H1 (cell line): ENCODE measurements around the gene RAB3GAP2. TPM values are rescaled to one million over a fixed set of nuclear protein-coding genes. Genes with fewer than 3 reads are reported as not detected.

Source experiments
- CTCF ChIA-PET: fragments of 300-600 bp; sonication (Branson Sonifier 250); formaldehyde crosslinking; loops from one replicate; lab custom pipeline; 2021; ENCODE audit not compliant: partially characterized antibody; lab: Charles Lee
- POLR2A ChIA-PET: fragments of 300-600 bp; sonication (Branson Sonifier 250); formaldehyde crosslinking; loops from one replicate; lab custom pipeline; 2021; ENCODE audit warnings: inconsistent platforms; ENCODE audit not compliant: partially characterized antibody; lab: Charles Lee
- DNase-seq, 2 experiments: peaks; one replicate each; pipeline versions ENCODE4 v3.0.0 to v3.0.0-alpha.2; 2010 to 2022; ENCODE audit warnings: low spot score in 2 of 2, low read depth in 1 of 2, mixed read lengths in 1 of 2
- FAIRE-seq: peaks from 2 replicates; lab custom pipeline; 2011; peaks lifted over from hg19 to GRCh38; lab: Jason Lieb, UNC
- H2AFZ ChIP-seq: 2 replicates; pipeline ENCODE4 v1.8.1; 2012; ENCODE audit warnings: low read length, inconsistent platforms
- H2AK5ac ChIP-seq: 2 replicates; pipeline ENCODE4 v1.6.1; 2013; ENCODE audit warnings: low read depth, low read length
- H2BK120ac ChIP-seq: replicated peaks from 2 replicates; pipeline ENCODE3; 2013; ENCODE audit warnings: low read depth, low read length, inconsistent platforms
- H2BK12ac ChIP-seq: 2 replicates; pipeline ENCODE4 v1.6.1; 2013; ENCODE audit warnings: low read depth, low read length
- H2BK15ac ChIP-seq: 2 replicates; pipeline ENCODE4 v1.6.1; 2013; ENCODE audit warnings: low read length
- H2BK20ac ChIP-seq: 2 replicates; pipeline ENCODE4 v1.6.1; 2013; ENCODE audit warnings: low read length
- H2BK5ac ChIP-seq: 2 replicates; pipeline ENCODE4 v1.6.1; 2013; ENCODE audit warnings: low read depth, low read length
- H3K14ac ChIP-seq: 2 replicates; pipeline ENCODE4 v1.6.1; 2013; ENCODE audit warnings: inconsistent platforms; ENCODE audit not compliant: insufficient read length
- H3K18ac ChIP-seq: 2 replicates; pipeline ENCODE4 v1.6.1; 2013; ENCODE audit warnings: low read length; ENCODE audit errors: extremely low read depth
- H3K23ac ChIP-seq: 2 replicates; pipeline ENCODE4 v1.6.1; 2013; ENCODE audit warnings: inconsistent platforms; ENCODE audit not compliant: insufficient read length
- H3K23me2 ChIP-seq: 2 replicates; pipeline ENCODE4 v1.6.1; 2013; ENCODE audit warnings: low read depth, low read length
- H3K27ac ChIP-seq: 2 replicates; pipeline ENCODE4 v1.6.1; 2011; ENCODE audit warnings: low read depth, low read length, inconsistent platforms
- H3K27me3 ChIP-seq, 4 experiments: replicated peaks in 1 of 4; 1 replicate in 1 of 4; 2 replicates in 3 of 4; pipeline versions ENCODE4 v1.6.1 to v1.8.1; 2011 to 2013; ENCODE audit warnings: low read length in 3 of 4, mild to moderate bottlenecking in 3 of 4, inconsistent platforms in 2 of 4, mixed read lengths in 2 of 4, moderate library complexity in 1 of 4; ENCODE audit not compliant: control insufficient read depth in 3 of 4, insufficient read depth in 3 of 4; ENCODE audit errors: extremely low read depth in 1 of 4
- H3K36me3 ChIP-seq, 4 experiments: 2 replicates each; pipeline versions ENCODE4 v1.6.1 to v1.8.1; 2011 to 2013; ENCODE audit warnings: mild to moderate bottlenecking in 4 of 4, low read length in 3 of 4, moderate library complexity in 2 of 4, control low read depth in 1 of 4, inconsistent platforms in 1 of 4; ENCODE audit not compliant: insufficient read depth in 4 of 4, control insufficient read depth in 2 of 4
- H3K4ac ChIP-seq: replicated peaks from 2 replicates; pipeline ENCODE3; 2013; ENCODE audit warnings: low read length, low read depth, mixed read lengths, inconsistent platforms; ENCODE audit not compliant: insufficient read length
- H3K4me1 ChIP-seq, 4 experiments: replicated peaks in 1 of 4; 1 replicate in 1 of 4; 2 replicates in 3 of 4; pipeline versions ENCODE4 v1.6.1 to v1.8.1; 2011 to 2013; ENCODE audit warnings: low read length in 3 of 4, inconsistent platforms in 2 of 4, mixed read lengths in 1 of 4; ENCODE audit not compliant: insufficient read depth in 4 of 4, control insufficient read depth in 3 of 4
- H3K4me2 ChIP-seq, 2 experiments: 2 replicates each; pipeline versions ENCODE4 v1.6.1 to v1.8.1; 2011 to 2013; ENCODE audit warnings: low read depth in 2 of 2, low read length in 2 of 2, control low read depth in 1 of 2, inconsistent platforms in 1 of 2, mild to moderate bottlenecking in 1 of 2; ENCODE audit not compliant: insufficient read depth in 1 of 2
- H3K4me3 ChIP-seq, 4 experiments: fragments of 200-600, 300-600 bp in 1 of 4; sonication (generic), shearing (Covaris generic), sonication (Bioruptor Twin) in 1 of 4; 2 replicates each; pipeline versions ENCODE4 v1.5.1 to v1.8.1; 2011 to 2016; ENCODE audit warnings: low read length in 4 of 4, low read depth in 3 of 4, control low read depth in 2 of 4, inconsistent platforms in 2 of 4, mild to moderate bottlenecking in 2 of 4, mixed read lengths in 1 of 4, moderate library complexity in 1 of 4; ENCODE audit not compliant: insufficient read depth in 2 of 4; ENCODE audit errors: extremely low read depth in 1 of 4
- H3K56ac ChIP-seq: replicated peaks from 2 replicates; pipeline ENCODE3; 2013; ENCODE audit warnings: low read depth, mild to moderate bottlenecking, mixed read lengths, low read length, inconsistent platforms; ENCODE audit not compliant: insufficient read length
- H3K79me1 ChIP-seq: 2 replicates; pipeline ENCODE4 v1.6.1; 2013; ENCODE audit warnings: low read depth, low read length, control low read depth
- H3K79me2 ChIP-seq, 2 experiments: 2 replicates each; pipeline versions ENCODE4 v1.6.1 to v1.8.1; 2012 to 2013; ENCODE audit warnings: low read length in 2 of 2, mild to moderate bottlenecking in 2 of 2, inconsistent platforms in 1 of 2; ENCODE audit not compliant: insufficient read depth in 2 of 2, control insufficient read depth in 1 of 2
- H3K9ac ChIP-seq, 4 experiments: replicated peaks in 1 of 4; 1 replicate in 1 of 4; 2 replicates in 3 of 4; pipeline versions ENCODE4 v1.6.1 to v1.8.1; 2011 to 2013; ENCODE audit warnings: low read depth in 3 of 4, low read length in 3 of 4, control low read depth in 2 of 4, mild to moderate bottlenecking in 2 of 4, moderate library complexity in 2 of 4, inconsistent platforms in 1 of 4; ENCODE audit errors: extremely low read depth in 1 of 4
- H3K9me3 ChIP-seq, 2 experiments: 2 replicates each; pipeline versions ENCODE4 v1.6.1 to v1.8.1; 2012 to 2013; ENCODE audit warnings: mild to moderate bottlenecking in 2 of 2, moderate library complexity in 2 of 2, control low read depth in 1 of 2, inconsistent platforms in 1 of 2, low read depth in 1 of 2, low read length in 1 of 2, mixed read lengths in 1 of 2; ENCODE audit not compliant: insufficient read depth in 2 of 2
- H4K20me1 ChIP-seq, 2 experiments: replicated peaks in 1 of 2; 2 replicates each; pipeline versions ENCODE3 to v1.8.1; 2011 to 2013; ENCODE audit warnings: inconsistent platforms in 2 of 2, low read length in 2 of 2, mild to moderate bottlenecking in 1 of 2; ENCODE audit not compliant: insufficient read depth in 2 of 2, control insufficient read depth in 1 of 2
- H4K5ac ChIP-seq: 2 replicates; pipeline ENCODE4 v1.6.1; 2013; ENCODE audit warnings: low read length, low read depth, mixed read lengths, inconsistent platforms; ENCODE audit not compliant: insufficient read length
- H4K8ac ChIP-seq: 2 replicates; pipeline ENCODE4 v1.8.0; 2013; ENCODE audit warnings: mild to moderate bottlenecking, moderate library complexity, low read length, inconsistent platforms; ENCODE audit not compliant: insufficient read depth; ENCODE audit errors: extremely low read depth
- H4K91ac ChIP-seq: replicated peaks from 2 replicates; pipeline ENCODE3; 2013; ENCODE audit warnings: low read length, mixed read lengths, inconsistent platforms; ENCODE audit not compliant: insufficient read length
- BACH1 ChIP-seq: IDR thresholded peaks from 2 replicates; pipeline ENCODE4 v1.6.1; 2012; ENCODE audit warnings: low read length, improper control_type of control experiment
- CBX5 ChIP-seq: fragments of 300-800, 300-1000 bp; sonication (generic); IDR thresholded peaks from 2 replicates; pipeline ENCODE4 v1.7.1; 2016; ENCODE audit warnings: antibody characterized with exemption, low read length, low read depth
- CEBPB ChIP-seq: IDR thresholded peaks from 2 replicates; pipeline ENCODE4 v1.6.1; 2012; ENCODE audit warnings: low read depth, low read length
- EGR1 ChIP-seq: IDR thresholded peaks from 2 replicates; pipeline ENCODE4 v1.6.1; 2011; ENCODE audit warnings: low read depth, low read length, borderline replicate concordance
- EZH2 ChIP-seq: fragments of 200-600 bp; sonication (generic); IDR thresholded peaks from 2 replicates; pipeline ENCODE4 v1.7.1; 2012; ENCODE audit warnings: low read depth, mild to moderate bottlenecking, moderate library complexity, low read length, inconsistent platforms; ENCODE audit not compliant: severe bottlenecking
- JUN ChIP-seq: IDR thresholded peaks from 2 replicates; pipeline ENCODE4 v1.6.1; 2011; ENCODE audit warnings: low read depth, mild to moderate bottlenecking, improper control_type of control experiment, low read length
- PHF8 ChIP-seq: fragments of 200-600 bp; sonication (generic); conservative IDR thresholded peaks from 2 replicates; pipeline ENCODE4 v1.7.1; 2012; ENCODE audit warnings: low read depth, mild to moderate bottlenecking, inconsistent platforms, low read length, moderate library complexity
- POLR2AphosphoS5 ChIP-seq: IDR thresholded peaks from 2 replicates; pipeline ENCODE4 v1.6.1; 2011; ENCODE audit warnings: low read depth, low read length
- SIN3A ChIP-seq, 2 experiments: IDR thresholded peaks in 1 of 2; conservative IDR thresholded peaks in 1 of 2; 2 replicates each; pipeline ENCODE4 v1.6.1; 2011 to 2012; ENCODE audit warnings: low read length in 2 of 2, improper control_type of control experiment in 1 of 2, low read depth in 1 of 2, mild to moderate bottlenecking in 1 of 2
- SRF ChIP-seq: IDR thresholded peaks from 2 replicates; pipeline ENCODE4 v1.6.1; 2011; ENCODE audit warnings: mild to moderate bottlenecking, low read depth, low read length, moderate library complexity
- TEAD4 ChIP-seq: IDR thresholded peaks from 2 replicates; pipeline ENCODE4 v1.6.1; 2012; ENCODE audit warnings: low read depth, low read length, inconsistent platforms, mixed read lengths
- WGBS, 2 experiments: shearing (Covaris generic) in 1 of 2; methylation state at CpG; one replicate each; pipeline versions ENCODE4 v1.1.6 to v1.1.7; 2013 to 2015; ENCODE audit warnings: low lambda C conversion rate in 2 of 2, mixed read lengths in 2 of 2, inconsistent platforms in 1 of 2, low coverage in 1 of 2, missing lambda C conversion rate in 1 of 2; ENCODE audit not compliant: insufficient replicate concordance in 2 of 2, insufficient coverage in 1 of 2, insufficient read length in 1 of 2; ENCODE audit errors: extremely low coverage in 1 of 2, missing lambda C conversion rate in 1 of 2; 5-methylcytosine and 5-hydroxymethylcytosine counted together
- polyA plus RNA-seq, 7 experiments: library from polyadenylated mRNA; depleted of rRNA in 3 of 7; stranded (reverse) in 5 of 7; unstranded in 2 of 7; fragments of >200 nt in 5 of 7; fragments of 200-250 nt in 2 of 7; gene quantifications; 1 replicate in 5 of 7; 2 replicates in 1 of 7; 4 replicates in 1 of 7; pipeline versions ENCODE4 v1.2.1 to v1.2.3, GENCODE V29; 2011 to 2013; ENCODE audit warnings: missing spikeins in 2 of 7, mixed read lengths in 2 of 7
- total RNA-seq: library from RNA; stranded (reverse); fragmentation: NEBNext Ultra II Directional; extraction: Animal tissue kit (Norgen Biotek cat#: 25700); gene quantifications from 2 replicates; pipeline ENCODE4 v1.2.1, GENCODE V29; 2021

Gene RAB3GAP2
- total and polyA plus RNA-seq, 2 of the 8 experiments (the other 6 are each of a cell fraction or from before 2014, with no cell fraction given): 19.7 to 52.7 TPM

- 90% methylated on average over 2 of the region's 2 CpGs; no CpG with 5 or more reads in 1 of the 2 experiments for WGBS, 2 experiments
- H4K8ac ChIP-seq: no peak overlapping the region
- no peaks in the 10 kb centered on the region for H4K20me1 ChIP-seq
- H3K4me3 ChIP-seq: no peak overlapping the region
- no peak overlapping the region for H4K5ac ChIP-seq
- H4K91ac ChIP-seq: no peak overlapping the region
- no peak overlapping the region for H2AFZ ChIP-seq
- no peak overlapping the region for H3K23ac ChIP-seq
- H3K23me2 ChIP-seq: no peaks in the 10 kb centered on the region
- no peaks in the 10 kb centered on the region for H3K36me3 ChIP-seq
- no peak overlapping the region for H3K9ac ChIP-seq
- no peak overlapping the region for H3K18ac ChIP-seq
- H3K79me2 ChIP-seq: no peaks in the 10 kb centered on the region
- H2BK5ac ChIP-seq: no peak overlapping the region
- no peak overlapping the region for H2AK5ac ChIP-seq
- ChIA-PET POLR2A (no interaction called here), CTCF (interaction anchor here (0.5 to 1.9 kb wide), 4 partner anchors 23 to 104 kb away, joined by 3 to 6 read pairs (median 4); no protein-coding TSS in a partner anchor)
- DNase-seq (no peak), FAIRE-seq (no peak)
- H3K4me1 ChIP-seq: peaks cover 0 to 3% (median 0%) of the 10 kb centered on the region in 4 experiments; a peak in 1 of 7 replicates
- no peaks in the 10 kb centered on the region; a peak in 1 of 7 replicates for H3K27me3 ChIP-seq
- no peaks in the 10 kb centered on the region for H3K9me3 ChIP-seq
- H3K27ac ChIP-seq: no peak overlapping the region
- H2BK20ac ChIP-seq: no peak overlapping the region
- H3K79me1 ChIP-seq: no peaks in the 10 kb centered on the region
- no peak overlapping the region for H3K4ac ChIP-seq
- H3K14ac ChIP-seq: no peak overlapping the region
- no peak overlapping the region for H2BK12ac ChIP-seq
- H2BK120ac ChIP-seq: no peak overlapping the region
- H3K56ac ChIP-seq: no peak overlapping the region
- H3K4me2 ChIP-seq: no peak overlapping the region
- H2BK15ac ChIP-seq: no peak overlapping the region
- TF ChIP-seq JUN (no peak), SRF (no peak), POLR2AphosphoS5 (no peak), BACH1 (no peak), CEBPB (no peak), EZH2 (no peak), SIN3A (conservative IDR thresholded peaks at IDR 0.05 in 1 of 2, IDR thresholded peaks at IDR 0.05 in 1 of 2; ENCODE audit: low read depth in 1 of 2, low read length in 2 of 2) (no peak), PHF8 (no peak), EGR1 (no peak), TEAD4 (no peak), CBX5 (no peak)
Observed at GRCh38 chr1:220320709-220321108, 48.5 kb upstream of the RAB3GAP2 start.
